ENCODE measurements around the gene EPHA8. TPM values are rescaled to one million over a fixed set of nuclear protein-coding genes. Genes with fewer than 3 reads are reported as not detected.

EPHA8 gene
- total RNA-seq, 1 donor from 2014 or later = not detected

DNA sequence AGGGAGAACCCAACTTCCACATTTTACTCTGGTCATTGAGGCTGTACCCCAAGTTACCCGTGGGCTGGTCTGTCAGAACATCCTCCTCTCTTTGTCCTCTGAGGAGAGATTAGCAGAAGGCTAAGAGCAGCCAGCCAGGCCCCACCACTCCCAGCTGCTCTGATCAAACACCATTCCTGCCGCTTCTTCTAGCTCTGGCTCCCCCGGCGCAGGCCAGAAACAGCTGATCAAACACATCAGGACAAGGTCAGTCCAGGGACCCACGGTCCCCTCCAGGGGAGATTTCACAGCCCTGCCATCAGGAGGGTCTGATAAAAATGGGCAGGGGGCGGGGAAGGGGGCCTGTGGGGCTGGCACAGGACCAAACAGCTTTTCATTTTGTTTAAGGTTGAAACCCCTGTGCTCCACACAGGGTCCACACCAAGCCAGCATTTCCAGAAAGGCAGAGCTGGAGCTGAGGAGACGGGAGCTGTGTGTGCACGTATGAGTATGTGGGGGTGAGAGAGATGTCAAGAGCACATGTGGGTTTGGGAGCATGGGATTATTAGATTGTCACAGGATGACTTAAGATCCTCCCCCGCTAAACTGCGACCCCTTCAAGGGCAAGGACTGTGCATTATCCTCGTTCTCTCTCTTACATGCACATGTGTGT lies 29.9 kb upstream of the EPHA8 start:
- ATAC-seq = no peak
- intact Hi-C loops (cut with DNase I) = no loop called here
- no peak for DNase-seq (ENCODE audit: missing footprints)

DNA sequence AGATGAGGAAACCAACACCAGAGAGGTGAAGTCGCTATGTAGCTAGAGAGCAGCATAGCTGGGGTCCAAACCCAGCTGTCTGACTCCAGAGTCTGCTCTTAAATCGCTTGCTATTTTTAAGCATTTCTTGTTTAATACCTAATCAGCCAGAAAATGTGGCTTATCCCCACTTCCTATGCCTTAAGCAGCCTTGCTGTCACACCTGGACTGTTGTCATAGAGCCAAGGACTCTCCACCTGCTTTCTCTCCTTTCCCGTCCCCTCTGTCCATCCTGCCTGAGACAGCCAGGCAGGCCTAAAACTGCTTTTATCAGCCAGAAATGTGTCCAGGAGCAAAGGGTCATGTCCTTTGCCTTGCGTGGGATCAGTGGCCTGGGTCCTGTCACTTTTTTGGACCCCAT lies 28.3 kb upstream of the EPHA8 start:
- ATAC-seq (no peak), DNase-seq (ENCODE audit: missing footprints) (no peak)
- intact Hi-C loops (cut with DNase I) = no loop called here

DNA sequence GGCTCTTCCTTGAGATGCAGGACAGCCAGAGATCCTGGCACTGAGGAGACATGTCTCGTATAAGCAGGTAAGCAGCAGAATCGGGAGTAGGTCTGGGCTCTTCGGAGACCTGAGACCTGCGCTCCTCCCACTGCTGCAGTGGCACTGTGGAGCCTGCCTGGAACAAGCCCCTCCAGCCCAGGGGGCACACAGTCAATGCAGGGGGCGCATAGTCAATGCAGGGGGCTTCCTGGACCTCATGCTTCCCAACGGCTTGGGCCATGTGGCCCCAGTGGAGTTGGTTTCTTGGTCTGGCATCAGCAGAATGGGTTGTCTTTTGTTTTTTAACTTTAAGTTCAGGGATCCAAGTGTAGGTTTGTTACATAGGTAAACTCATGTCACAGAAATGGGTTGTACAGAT lies 27.9 kb upstream of the EPHA8 start:
- intact Hi-C loops (cut with DNase I) = no loop called here
- ATAC-seq = no peak
- no peak for DNase-seq (ENCODE audit: missing footprints)

DNA sequence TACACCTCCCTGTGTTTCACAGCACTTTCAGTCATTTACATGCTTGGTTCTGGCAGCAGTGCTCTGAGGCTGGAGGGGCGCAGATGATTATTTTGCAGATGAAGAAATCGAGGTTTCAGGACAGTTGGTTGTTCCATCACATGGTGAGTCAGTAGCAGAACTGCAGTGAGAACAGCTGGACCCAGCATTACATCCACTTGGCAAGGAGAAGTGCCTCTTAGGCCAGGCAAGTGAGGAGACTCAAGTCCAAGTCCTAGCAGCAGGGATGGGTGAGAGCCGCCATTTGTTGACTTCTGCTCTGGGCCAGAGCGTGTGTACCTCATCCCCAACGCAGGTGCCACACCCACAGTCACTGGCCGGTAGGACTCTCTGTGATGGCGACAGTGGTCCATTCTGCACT lies 26.8 kb upstream of the EPHA8 start:
- ATAC-seq (no peak), DNase-seq (ENCODE audit: missing footprints) (no peak)
- intact Hi-C loops (cut with DNase I) = no loop called here

DNA sequence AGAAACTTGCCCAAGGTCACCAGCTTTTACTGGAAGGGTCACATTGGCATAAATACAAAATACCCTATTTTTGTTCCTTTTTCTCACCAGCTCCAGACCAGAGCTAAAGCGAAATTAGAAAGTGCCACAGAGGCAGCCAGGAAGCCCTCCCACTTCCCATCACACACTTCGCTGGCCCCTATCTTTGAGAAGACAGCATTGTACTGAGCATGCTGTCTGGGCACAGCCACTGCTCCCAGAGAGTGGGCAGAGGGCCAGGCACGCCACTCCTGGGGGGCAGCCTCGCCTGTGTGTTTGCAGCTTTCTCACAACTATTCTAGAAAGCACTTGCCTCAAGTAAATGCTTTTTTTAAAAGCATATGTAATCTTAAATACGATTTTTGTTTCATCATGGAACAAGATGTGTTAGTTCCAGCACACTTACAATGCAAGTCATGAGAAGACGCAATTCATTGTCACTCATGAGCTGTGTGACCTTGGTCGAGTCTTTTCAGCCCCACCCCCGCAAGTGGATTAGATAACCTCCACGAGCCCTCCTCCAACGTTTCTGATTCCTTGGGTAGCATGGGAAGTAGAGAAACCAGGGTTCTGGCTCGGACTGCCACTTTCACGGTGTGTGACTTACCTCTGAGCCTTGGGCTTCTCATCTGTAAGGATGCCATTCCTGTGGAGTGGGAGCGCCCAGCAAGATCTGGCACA lies 25.7 kb upstream of the EPHA8 start:
- ATAC-seq = no peak
- intact Hi-C loops (cut with DNase I) = no loop called here
- DNase-seq (ENCODE audit: missing footprints) = no peak

DNA sequence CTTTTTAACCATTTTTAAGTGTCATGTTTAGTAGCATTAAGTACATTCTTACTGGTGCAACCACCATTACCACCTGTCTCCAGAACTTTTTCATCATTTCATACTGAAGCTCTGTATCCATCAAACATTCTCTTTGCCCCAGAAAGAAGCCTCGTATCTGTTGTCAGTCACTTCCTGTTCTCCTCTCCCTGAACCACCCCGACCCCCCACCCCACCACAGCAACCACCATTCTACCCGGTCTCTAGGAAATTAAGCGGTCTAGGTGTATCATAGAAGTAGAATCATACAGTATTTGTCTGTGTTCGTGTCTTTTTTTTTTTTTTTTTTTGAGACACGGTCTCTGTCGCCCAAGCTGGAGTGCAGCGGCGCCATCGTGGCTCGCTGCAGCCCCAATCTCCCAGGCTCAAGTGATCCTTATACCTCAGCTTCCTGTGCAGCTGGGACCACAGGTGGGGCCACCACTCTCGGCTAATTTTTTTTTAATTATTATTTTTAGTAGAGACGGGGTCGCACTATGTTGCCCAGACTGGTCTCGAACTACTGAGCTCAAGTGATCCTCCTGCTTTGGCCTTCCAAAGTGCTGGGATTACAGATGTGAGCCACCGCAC lies 23.7 kb upstream of the EPHA8 start:
- DNase-seq (ENCODE audit: missing footprints) (no peak), ATAC-seq (no peak)
- intact Hi-C loops (cut with DNase I) = no loop called here

DNA sequence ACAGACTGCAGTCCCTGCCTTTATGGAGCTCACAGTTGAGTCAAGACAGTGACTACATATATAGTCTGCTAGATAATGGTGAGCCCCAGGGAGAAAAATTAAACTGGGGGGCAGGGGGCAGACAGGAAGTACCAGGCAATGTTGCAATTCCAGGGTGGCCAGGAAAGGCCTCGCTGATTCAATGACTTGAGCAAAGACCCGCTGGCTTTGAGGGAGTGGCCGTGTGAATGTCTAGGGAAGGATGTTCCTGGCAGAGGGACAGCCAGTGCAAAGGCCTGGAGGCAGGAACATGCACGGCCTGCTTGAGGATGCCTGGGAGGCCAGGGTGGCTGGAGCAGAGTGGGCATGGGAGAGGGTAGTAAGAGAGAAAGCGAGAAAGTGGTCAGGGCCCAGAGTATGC lies 23.0 kb upstream of the EPHA8 start:
- DNase-seq (ENCODE audit: missing footprints) = no peak
- ATAC-seq = no peak
- intact Hi-C loops (cut with DNase I) = no loop called here

DNA sequence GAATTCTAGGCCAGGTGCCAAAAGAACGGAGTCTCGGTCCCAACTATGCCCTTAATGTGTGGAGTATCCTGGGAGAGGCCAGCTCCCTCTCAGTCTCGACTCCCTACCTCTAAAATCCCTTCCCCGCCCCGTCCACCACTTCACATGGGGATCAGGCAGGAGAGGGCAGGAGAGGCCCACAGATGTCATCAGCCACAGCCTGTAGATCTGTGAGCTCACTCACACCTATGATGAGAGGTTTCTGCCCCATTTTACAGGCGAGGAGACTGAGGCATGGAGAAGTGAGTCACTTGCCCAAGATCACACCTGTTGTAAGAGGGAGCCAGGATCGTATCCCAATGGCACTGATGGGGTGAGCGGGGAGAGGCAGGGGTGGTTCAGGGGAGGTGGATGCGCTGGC lies 20.4 kb upstream of the EPHA8 start:
- ATAC-seq (no peak), DNase-seq (ENCODE audit: missing footprints) (no peak)
- intact Hi-C loops (cut with DNase I) = no loop called here

DNA sequence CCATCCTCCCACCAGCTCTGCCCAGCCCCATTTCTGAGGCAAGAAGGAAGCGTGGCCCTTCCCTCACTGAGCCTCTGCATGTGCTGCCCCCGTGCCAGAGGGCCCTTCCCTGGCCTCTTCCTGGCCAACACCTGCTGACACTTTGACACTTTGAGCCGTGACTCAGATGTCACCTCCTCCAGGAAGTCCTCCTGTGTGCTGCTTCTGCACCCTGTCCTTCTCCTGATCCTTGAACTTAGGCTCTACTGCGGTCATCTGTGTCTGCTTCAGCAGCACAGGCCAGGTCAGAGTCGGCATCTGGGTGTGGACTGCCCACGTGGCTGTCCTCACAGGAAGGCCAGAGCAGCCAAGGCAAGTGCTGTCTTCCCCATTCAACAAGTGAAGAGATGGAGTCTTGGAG lies 19.6 kb upstream of the EPHA8 start:
- intact Hi-C loops (cut with DNase I) = no loop called here
- no peak for ATAC-seq
- DNase-seq (ENCODE audit: missing footprints) = no peak

DNA sequence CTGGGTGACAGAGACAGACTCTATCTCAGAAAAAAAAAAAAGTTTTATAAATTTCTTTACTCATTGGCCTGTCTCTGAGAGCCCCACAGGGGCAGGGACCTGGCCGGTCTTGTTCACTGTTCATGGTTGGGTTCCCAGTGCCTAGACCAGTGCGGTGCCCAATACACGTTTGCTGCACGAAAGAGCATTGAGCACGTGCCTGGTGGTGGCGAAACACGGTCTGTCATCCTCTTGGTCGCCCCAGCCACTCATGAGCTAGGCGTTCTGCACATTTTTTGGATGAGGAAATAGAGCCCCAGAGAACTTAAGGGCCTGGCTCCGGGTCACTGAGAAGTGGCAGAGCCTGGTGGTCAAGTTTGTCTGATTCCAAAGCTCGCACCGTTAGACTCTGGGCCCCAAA lies 18.7 kb upstream of the EPHA8 start:
- DNase-seq (ENCODE audit: missing footprints) = no peak
- intact Hi-C loops (cut with DNase I) = no loop called here
- no peak for ATAC-seq

DNA sequence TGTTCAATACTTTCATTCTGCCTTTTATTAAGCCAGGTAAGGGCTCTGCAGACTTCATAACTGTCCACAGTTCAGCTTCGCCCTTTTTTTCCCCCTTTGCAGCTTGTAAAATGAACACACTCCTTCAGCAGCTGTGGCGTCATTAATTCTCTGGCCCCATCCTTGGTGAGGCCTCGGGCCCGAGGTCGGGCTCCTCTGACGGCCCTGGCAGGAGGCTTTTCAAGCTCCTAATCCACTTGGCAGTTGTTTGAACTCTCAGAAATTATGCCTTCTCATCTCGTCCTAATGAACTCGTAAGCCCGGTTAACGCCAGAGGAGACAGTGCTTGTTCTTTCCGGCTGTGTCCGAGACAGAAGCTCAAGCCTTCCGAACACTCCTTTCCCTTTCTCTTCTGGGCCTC lies 18.1 kb upstream of the EPHA8 start:
- intact Hi-C loops (cut with DNase I) = no loop called here
- ATAC-seq (no peak), DNase-seq (ENCODE audit: missing footprints) (no peak)

DNA sequence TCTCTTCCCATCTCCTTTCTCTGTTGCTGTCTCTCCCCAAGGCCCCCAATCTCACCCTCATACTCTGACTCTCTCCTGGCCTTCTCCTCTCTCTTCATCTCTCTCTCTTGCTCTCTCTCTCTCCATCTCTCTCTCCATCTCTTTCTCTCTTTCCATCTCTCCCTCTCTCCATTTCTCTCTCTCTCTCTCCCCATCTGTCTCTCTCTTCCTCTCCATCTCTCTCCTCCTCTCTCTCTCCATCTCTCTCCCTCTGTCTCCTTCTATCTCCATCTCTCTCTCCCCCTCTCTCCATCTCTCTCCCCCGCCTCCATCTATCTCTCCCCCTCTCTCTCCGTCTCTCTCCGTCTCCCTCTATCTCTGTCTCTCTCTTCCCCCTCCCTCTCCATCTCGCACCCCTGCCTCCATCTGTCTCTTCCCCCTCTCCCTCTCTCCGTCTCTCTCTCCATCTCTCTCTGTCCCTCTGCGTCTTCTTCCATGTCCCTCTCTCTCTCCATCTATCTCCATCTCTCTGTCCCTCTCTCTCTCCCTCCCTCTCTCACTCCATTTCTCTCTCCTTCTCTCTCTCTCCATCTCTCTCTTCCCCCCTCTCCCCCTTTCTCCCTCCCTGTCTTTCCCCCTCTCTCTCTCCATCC lies 16.0 kb upstream of the EPHA8 start:
- intact Hi-C loops (cut with DNase I) = no loop called here
- no peak for ATAC-seq
- no peak for DNase-seq (ENCODE audit: missing footprints)

DNA sequence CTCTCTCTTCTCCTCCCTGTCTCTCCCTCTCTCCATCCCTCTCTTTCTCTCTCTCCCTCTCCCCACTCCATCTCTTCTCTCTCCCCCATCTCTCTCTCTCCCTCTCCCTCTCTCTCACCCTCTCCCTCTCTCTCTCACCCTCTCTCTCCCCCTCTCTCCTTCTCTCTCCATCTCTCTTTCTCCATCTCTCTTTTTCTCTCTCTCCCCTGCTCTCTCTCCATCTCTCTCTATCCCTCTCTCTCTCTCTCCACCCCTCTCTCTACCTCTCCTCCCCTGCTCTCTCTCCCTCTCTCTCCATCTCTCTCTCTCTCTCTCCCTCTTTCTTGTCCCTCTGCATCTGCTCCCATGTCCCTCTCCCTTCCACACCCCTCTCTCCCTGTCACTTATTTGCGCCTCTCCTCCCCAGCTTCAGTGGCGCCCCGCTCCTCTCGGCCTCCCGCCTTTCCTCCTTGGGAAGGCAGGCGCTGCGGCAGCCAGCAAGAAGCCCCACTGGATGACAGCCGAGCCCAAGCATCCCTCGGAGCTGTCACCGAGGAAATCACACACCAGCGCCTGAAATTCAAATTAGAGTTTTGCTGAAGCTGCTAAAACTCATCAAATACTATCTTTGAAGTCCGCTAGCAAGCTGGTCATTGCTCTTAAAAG lies 15.3 kb upstream of the EPHA8 start:
- DNase-seq (ENCODE audit: missing footprints) (no peak), ATAC-seq (no peak)
- intact Hi-C loops (cut with DNase I) = no loop called here

DNA sequence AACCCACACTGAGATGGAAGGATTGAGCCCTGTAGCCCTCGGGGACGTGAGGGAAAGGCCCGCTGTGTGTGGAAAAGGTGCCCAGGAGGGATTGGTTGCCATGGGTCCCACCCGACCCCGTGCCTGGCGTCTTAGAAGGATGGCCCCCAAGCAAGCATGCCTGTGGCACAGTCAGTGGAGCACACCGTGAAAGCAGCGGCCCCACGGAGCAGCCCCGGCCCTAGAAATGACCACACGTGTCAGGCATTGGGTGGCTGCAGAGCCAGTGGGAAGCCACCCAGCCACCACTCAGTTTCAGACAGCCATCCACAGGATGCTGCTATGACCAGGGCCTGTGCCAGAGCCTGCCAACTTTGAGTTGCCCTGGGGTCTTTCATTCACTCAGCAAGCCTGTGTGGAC lies 13.3 kb upstream of the EPHA8 start:
- DNase-seq (ENCODE audit: missing footprints) (peak; percentile 52), ATAC-seq (no peak)
- intact Hi-C loops (cut with DNase I) = no loop called here

DNA sequence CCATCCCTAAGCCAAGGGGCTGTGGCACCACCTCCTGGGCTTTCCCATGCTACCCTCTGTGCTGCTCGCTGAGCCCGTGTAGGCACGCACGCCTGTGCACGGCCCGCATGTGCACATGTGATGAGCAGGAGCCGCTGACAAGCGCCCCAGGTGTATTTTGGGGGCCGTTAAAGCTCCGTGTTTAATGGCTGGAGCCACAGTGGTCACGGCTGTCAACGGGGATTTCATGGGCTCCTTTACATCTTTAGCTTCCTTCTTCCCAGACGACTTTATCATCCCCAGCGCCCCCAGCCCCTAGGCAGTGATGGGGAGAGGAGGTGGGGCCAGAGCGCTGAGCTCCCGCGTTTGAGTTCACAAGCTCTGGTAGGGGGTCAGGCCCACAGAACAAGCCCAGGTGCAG lies 11.7 kb upstream of the EPHA8 start:
- intact Hi-C loops (cut with DNase I) = no loop called here
- DNase-seq (ENCODE audit: missing footprints) (peak; percentile 35), ATAC-seq (no peak)

DNA sequence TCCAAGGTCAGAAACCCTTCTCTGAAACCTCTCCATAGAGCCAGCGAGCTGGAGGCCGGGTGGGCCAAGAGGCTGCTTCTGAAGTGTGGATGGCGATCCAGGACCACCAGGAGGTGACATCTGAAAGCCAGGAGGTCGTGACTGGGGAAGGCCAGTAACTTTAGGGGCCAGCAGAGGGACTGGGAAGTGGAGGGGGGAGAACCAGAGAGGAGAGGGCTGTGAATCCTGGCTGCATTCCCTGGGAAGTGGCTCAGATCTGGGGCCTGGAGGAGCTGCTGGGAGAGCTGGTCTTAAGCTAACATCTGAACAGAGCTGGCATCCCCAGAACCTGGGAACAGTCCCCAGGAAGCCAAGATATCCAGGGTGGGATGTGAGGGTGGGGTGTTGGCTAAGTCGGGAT lies 11.3 kb upstream of the EPHA8 start:
- ATAC-seq (no peak), DNase-seq (ENCODE audit: missing footprints) (peak; percentile 30)
- intact Hi-C loops (cut with DNase I) = no loop called here

DNA sequence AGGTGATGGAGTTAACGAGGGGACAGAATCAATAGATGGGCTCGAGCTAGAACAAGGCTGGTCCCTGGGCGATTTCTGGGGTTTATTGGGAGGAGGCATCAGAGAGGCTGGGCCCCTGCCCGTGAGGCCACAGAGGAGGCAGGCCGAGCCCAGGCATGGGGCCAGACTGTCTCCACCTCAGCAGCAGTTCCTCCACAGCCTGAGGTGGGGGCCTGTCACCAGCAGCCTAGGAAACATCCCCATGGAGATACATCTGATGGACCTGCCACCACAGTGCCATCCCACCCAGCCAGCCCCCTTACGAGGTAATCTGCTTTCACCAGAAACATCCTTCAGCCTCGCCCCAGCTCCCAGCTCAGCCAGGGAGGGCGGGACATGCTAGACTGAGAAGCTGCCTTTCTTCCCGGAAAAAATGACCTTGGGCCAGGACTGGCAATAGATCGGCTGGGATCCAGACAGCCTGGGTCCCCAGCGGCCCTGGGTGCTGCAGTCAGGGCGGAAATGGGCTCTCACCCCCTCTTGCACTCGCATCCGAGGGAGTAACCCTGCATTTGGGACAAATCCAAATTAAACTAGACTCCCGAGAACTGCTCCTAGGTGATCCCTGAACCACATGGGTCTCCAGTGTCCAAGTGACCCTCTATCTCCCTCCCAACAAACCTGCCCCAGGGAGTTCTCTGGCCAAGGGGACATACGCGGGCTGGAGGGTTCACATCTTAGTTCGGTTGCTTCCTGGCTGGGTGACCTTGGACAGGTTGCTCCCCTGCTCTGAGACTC lies 10.0 kb upstream of the EPHA8 start:
- ATAC-seq (no peak), DNase-seq (ENCODE audit: missing footprints) (peak; percentile 57)
- intact Hi-C loops (cut with DNase I) = no loop called here

DNA sequence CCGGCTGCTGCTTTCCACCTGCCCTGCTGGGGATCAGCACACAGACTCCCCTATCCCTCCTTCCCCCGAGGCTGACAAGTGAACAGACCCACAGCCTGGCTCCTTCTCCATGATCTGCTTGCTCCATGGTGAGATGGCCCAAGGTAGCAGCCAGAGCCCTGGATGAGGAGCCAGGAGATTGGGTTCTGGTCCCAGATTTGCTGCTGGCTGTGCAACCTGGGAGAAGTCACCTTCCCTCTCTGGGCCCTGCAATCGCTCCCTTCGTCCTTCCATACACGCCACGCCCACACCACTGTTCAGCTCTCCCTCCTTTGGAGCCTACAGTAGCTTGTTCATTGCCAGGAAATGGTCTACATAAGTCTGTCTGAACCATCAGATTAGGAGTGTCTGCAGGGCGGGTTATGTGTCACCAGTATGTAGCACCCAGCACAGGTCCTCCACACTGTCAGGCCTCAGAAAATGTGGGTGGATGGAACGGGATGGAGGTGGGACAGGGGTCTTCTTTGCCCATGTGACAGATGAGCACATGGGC lies 9.2 kb upstream of the EPHA8 start:
- DNase-seq (ENCODE audit: missing footprints) (no peak), ATAC-seq (no peak)
- intact Hi-C loops (cut with DNase I) = no loop called here

DNA sequence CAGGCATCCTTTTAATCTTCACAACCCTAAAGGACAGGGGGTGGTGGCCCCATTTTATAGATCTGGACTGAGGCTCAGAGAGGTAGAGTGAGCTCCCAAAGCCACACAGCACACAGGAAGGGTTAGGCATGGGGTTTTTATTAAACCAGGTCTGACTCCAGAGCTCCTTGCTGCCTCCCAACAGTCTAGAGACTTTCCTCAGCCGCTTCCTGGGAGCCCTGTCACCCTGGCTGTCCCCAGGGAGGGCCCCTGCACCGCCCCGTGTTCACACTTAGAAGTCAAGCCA lies 8.0 kb upstream of the EPHA8 start:
- intact Hi-C loops (cut with DNase I) = no loop called here
- ATAC-seq = no peak

More for the DNA sequence above, 8.0 kb upstream of the EPHA8 start:
- DNase-seq (ENCODE audit: missing footprints) = no peak
